Loucy (cell line): ENCODE results near the gene NTHL1.

Experiments
- H2AFZ ChIP-seq: fragments of 200-600 bp; sonication (generic); 2 replicates; pipeline ENCODE4 v1.6.0; 2016; ENCODE audit warnings: antibody characterized with exemption, mild to moderate bottlenecking, low read length, moderate library complexity
- H3F3A ChIP-seq: fragments of 200-600 bp; 2 replicates; pipeline ENCODE4 v1.6.0; 2016; ENCODE audit warnings: antibody characterized with exemption, low read depth, mild to moderate bottlenecking
- H3K27me3 ChIP-seq: fragments of 200-600 bp; sonication (generic); 2 replicates; pipeline ENCODE4 v1.6.1; 2014; ENCODE audit warnings: low read length, mild to moderate bottlenecking; ENCODE audit not compliant: insufficient read depth, poor library complexity, severe bottlenecking
- H3K36me3 ChIP-seq: fragments of 200-600 bp; sonication (generic); 2 replicates; pipeline ENCODE4 v1.6.1; 2016; ENCODE audit warnings: low read length; ENCODE audit not compliant: insufficient read depth
- H3K4me1 ChIP-seq: fragments of 200-600 bp; sonication (generic); 2 replicates; pipeline ENCODE4 v1.5.1; 2014; ENCODE audit warnings: low read length, mild to moderate bottlenecking; ENCODE audit not compliant: insufficient read depth, poor library complexity, severe bottlenecking
- H3K4me2 ChIP-seq: fragments of 200-600 bp; sonication (generic); 2 replicates; pipeline ENCODE4 v1.6.0; 2014; ENCODE audit warnings: antibody characterized with exemption, low read length, low read depth, mild to moderate bottlenecking; ENCODE audit not compliant: poor library complexity, severe bottlenecking
- H3K4me3 ChIP-seq: fragments of 200-600 bp; sonication (generic); 2 replicates; pipeline ENCODE4 v1.5.1; 2014; ENCODE audit warnings: low read length, mild to moderate bottlenecking, mixed read lengths; ENCODE audit not compliant: poor library complexity, severe bottlenecking
- H3K79me2 ChIP-seq: fragments of 200-600 bp; sonication (generic); 2 replicates; pipeline ENCODE4 v1.6.1; 2014; ENCODE audit warnings: low read length; ENCODE audit not compliant: insufficient read depth
- H3K9ac ChIP-seq: fragments of 200-600 bp; sonication (generic); 2 replicates; pipeline ENCODE4 v1.6.0; 2014; ENCODE audit warnings: mild to moderate bottlenecking, low read depth, low read length, moderate library complexity; ENCODE audit not compliant: poor library complexity, severe bottlenecking
- H3K9me2 ChIP-seq: fragments of 200-600 bp; sonication (generic); replicated peaks from 2 replicates; pipeline ENCODE4 v1.6.1; 2016; ENCODE audit warnings: low read depth, low read length, mixed read lengths
- H3K9me3 ChIP-seq: fragments of 200-600 bp; sonication (generic); 2 replicates; pipeline ENCODE4 v1.6.1; 2014; ENCODE audit warnings: mild to moderate bottlenecking, antibody characterized with exemption, low read length, low read depth; ENCODE audit not compliant: insufficient read depth
- H4K20me1 ChIP-seq: fragments of 200-600 bp; sonication (generic); 2 replicates; pipeline ENCODE4 v1.6.0; 2014; ENCODE audit warnings: antibody characterized with exemption, low read length, mild to moderate bottlenecking; ENCODE audit not compliant: insufficient read depth, poor library complexity, severe bottlenecking
- EZH2phosphoT487 ChIP-seq: fragments of 200-600 bp; IDR thresholded peaks from 2 replicates; pipeline ENCODE4 v1.6.1; 2018; ENCODE audit warnings: antibody characterized with exemption, mild to moderate bottlenecking, moderate library complexity, borderline replicate concordance
- TF ChIP-seq, protein P1 (sequence below): fragments of 200-600 bp; sonication (generic); conservative IDR thresholded peaks from 2 replicates; pipeline ENCODE4 v1.5.1; 2014; ENCODE audit warnings: mild to moderate bottlenecking, antibody characterized with exemption, low read length

Gene NTHL1

DNA sequence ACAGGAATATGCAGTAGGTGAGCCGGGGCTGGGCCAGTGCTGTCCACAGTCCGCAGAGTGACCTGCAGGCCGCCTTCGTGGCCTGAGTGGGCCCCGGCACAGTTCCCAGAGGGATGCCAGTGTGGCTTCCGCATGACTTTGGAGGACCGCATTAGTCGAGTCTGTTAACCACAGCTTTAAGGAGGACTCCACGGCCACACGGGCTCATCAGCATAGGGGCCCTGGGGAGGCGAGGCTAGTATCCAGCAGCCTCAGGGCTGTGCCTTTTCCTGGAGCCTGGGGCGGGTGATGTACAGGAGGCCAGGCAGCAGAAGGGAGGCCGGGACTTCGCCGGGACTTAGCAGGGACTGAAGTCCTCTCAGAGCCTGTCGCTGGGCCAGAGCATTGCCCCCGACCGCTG, 13.4 kb upstream of the NTHL1 start:
- TF ChIP-seq, protein P1, sequence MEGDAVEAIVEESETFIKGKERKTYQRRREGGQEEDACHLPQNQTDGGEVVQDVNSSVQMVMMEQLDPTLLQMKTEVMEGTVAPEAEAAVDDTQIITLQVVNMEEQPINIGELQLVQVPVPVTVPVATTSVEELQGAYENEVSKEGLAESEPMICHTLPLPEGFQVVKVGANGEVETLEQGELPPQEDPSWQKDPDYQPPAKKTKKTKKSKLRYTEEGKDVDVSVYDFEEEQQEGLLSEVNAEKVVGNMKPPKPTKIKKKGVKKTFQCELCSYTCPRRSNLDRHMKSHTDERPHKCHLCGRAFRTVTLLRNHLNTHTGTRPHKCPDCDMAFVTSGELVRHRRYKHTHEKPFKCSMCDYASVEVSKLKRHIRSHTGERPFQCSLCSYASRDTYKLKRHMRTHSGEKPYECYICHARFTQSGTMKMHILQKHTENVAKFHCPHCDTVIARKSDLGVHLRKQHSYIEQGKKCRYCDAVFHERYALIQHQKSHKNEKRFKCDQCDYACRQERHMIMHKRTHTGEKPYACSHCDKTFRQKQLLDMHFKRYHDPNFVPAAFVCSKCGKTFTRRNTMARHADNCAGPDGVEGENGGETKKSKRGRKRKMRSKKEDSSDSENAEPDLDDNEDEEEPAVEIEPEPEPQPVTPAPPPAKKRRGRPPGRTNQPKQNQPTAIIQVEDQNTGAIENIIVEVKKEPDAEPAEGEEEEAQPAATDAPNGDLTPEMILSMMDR, result no peak
- no peak for TF ChIP-seq EZH2phosphoT487

DNA sequence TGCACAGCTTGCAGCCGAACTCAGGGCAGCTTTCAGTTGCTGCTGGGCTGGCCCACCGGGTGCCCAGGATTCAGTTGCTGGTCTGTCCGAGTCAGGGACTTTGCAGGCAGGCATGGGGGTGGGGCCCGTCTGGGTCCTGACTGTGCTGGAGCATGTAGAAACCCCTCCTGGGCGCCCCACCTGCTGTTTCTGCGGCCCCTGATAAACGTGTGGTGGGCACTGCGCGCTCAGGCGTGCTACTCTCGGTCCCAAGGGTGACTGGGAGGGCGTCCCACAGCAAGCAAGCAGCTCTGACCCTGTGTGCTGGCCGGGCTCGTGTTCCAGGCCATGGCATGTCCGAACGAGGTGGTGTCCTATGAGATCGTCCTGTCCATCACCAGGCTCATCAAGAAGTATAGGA, 12.7 kb upstream of the NTHL1 start:
- H3K4me2 ChIP-seq, result no peak overlapping the region
- TF ChIP-seq, protein P1, result no peak
- TF ChIP-seq EZH2phosphoT487, result no peak
- H3K4me1 ChIP-seq, result no peaks in the 10 kb centered on the region
- H3K27me3 ChIP-seq, result no peaks in the 10 kb centered on the region
- no peaks in the 10 kb centered on the region for H3K9me2 ChIP-seq
- no peaks in the 10 kb centered on the region for H3F3A ChIP-seq
- no peak overlapping the region for H3K4me3 ChIP-seq
- no peaks in the 10 kb centered on the region for H3K36me3 ChIP-seq
- H2AFZ ChIP-seq, result no peak overlapping the region
- H4K20me1 ChIP-seq, result no peaks in the 10 kb centered on the region
- no peaks in the 10 kb centered on the region for H3K9me3 ChIP-seq
- no peak overlapping the region for H3K9ac ChIP-seq
- H3K79me2 ChIP-seq, result no peaks in the 10 kb centered on the region

More for the DNA sequence above, 13.4 kb upstream of the NTHL1 start:
- no peak overlapping the region for H3K4me2 ChIP-seq
- H3K27me3 ChIP-seq, result no peaks in the 10 kb centered on the region
- no peaks in the 10 kb centered on the region for H3F3A ChIP-seq
- H3K4me1 ChIP-seq, result no peaks in the 10 kb centered on the region
- no peaks in the 10 kb centered on the region for H3K79me2 ChIP-seq
- no peaks in the 10 kb centered on the region for H3K36me3 ChIP-seq
- no peak overlapping the region for H2AFZ ChIP-seq
- no peak overlapping the region for H3K4me3 ChIP-seq
- no peaks in the 10 kb centered on the region for H4K20me1 ChIP-seq
- H3K9me2 ChIP-seq, result no peaks in the 10 kb centered on the region
- no peaks in the 10 kb centered on the region for H3K9me3 ChIP-seq
- no peak overlapping the region for H3K9ac ChIP-seq

DNA sequence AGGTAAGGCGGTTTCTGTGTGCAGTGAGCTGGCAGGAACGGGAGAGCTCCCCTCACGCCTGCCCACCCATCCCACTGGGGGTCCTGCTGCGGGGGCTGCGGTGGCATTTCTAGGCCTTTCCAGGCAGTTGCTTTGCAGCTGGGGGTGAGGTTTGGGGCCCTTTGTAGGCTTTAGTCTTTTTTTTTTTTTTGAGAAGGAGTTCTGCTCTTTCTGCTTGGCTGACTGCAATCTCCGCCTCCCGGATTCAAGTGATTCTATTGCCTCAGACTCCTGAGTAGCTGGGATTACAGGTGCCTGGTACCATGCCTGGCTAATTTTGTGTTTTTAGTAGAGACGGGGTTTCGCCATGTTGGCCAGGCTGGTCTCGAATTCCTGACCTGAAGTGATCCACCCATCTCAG, 11.2 kb upstream of the NTHL1 start:
- no peaks in the 10 kb centered on the region for H3K36me3 ChIP-seq
- no peaks in the 10 kb centered on the region for H3K4me1 ChIP-seq
- no peaks in the 10 kb centered on the region for H3K9me2 ChIP-seq
- no peak overlapping the region for H3K4me3 ChIP-seq
- H3K79me2 ChIP-seq, result no peaks in the 10 kb centered on the region
- H3K27me3 ChIP-seq, result no peaks in the 10 kb centered on the region
- H3F3A ChIP-seq, result no peaks in the 10 kb centered on the region
- no peak overlapping the region for H3K9ac ChIP-seq
- TF ChIP-seq, protein P1, result no peak
- no peak for TF ChIP-seq EZH2phosphoT487
- H2AFZ ChIP-seq, result no peak overlapping the region
- no peaks in the 10 kb centered on the region for H4K20me1 ChIP-seq
- no peaks in the 10 kb centered on the region for H3K9me3 ChIP-seq
- H3K4me2 ChIP-seq, result no peak overlapping the region
